ENCODE results near the gene VGLL3.

GRCh38 chr3:87025661-87026645 lies 35.0 kb upstream of the VGLL3 start:
- TF ChIP-seq, protein P1, sequence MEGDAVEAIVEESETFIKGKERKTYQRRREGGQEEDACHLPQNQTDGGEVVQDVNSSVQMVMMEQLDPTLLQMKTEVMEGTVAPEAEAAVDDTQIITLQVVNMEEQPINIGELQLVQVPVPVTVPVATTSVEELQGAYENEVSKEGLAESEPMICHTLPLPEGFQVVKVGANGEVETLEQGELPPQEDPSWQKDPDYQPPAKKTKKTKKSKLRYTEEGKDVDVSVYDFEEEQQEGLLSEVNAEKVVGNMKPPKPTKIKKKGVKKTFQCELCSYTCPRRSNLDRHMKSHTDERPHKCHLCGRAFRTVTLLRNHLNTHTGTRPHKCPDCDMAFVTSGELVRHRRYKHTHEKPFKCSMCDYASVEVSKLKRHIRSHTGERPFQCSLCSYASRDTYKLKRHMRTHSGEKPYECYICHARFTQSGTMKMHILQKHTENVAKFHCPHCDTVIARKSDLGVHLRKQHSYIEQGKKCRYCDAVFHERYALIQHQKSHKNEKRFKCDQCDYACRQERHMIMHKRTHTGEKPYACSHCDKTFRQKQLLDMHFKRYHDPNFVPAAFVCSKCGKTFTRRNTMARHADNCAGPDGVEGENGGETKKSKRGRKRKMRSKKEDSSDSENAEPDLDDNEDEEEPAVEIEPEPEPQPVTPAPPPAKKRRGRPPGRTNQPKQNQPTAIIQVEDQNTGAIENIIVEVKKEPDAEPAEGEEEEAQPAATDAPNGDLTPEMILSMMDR (IDR thresholded peaks at IDR 0.05; ENCODE audit: low read depth, low read length) = no peak
- no peak for TF ChIP-seq POLR2A (IDR thresholded peaks at IDR 0.05; ENCODE audit: extremely low read depth, insufficient read length)
